ENCODE measurements around the gene SPATC1L.

Gene SPATC1L

DNA sequence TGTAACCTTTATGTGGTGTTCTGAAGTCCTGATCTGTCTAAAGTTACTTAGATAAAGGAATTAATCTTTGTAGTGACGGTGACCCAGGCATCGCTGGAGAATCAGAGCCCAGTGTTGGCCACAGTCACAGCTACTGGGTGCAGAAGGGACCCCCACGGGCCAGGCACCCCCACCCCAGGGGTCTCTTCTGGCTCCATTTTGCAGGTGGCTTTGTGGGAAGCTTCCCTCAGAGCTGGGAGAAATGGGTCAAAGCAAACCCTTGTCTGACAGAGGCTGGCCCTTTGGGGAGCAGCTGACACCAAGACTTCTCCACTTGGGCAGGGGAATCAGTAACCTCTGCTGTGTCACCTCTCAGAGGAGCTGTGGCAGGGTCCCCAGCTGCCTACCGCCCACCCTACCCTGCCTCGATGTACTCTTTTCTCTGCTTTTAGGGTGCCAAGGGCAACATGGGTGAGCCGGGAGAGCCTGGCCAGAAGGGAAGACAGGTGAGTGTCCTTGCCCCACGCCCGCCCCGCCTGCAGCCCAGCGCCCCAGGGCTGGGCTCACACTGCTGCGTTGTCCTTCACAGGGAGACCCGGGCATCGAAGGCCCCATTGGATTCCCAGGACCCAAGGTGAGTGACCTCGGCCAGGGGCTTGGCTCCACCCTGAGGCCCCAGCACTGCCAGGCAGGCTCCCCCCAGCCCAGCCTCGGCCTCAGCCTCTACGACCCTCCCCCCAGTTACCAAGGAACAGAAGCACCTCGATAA lies 68.6 kb downstream of the SPATC1L start:
- no peaks in the 10 kb centered on the region for H3K27me3 ChIP-seq (ENCODE audit: insufficient read depth, poor library complexity, severe bottlenecking)
- no peak for DNase-seq (ENCODE audit: low read depth in 1 of 2, low spot score in 1 of 2)
- TF ChIP-seq, protein P1, sequence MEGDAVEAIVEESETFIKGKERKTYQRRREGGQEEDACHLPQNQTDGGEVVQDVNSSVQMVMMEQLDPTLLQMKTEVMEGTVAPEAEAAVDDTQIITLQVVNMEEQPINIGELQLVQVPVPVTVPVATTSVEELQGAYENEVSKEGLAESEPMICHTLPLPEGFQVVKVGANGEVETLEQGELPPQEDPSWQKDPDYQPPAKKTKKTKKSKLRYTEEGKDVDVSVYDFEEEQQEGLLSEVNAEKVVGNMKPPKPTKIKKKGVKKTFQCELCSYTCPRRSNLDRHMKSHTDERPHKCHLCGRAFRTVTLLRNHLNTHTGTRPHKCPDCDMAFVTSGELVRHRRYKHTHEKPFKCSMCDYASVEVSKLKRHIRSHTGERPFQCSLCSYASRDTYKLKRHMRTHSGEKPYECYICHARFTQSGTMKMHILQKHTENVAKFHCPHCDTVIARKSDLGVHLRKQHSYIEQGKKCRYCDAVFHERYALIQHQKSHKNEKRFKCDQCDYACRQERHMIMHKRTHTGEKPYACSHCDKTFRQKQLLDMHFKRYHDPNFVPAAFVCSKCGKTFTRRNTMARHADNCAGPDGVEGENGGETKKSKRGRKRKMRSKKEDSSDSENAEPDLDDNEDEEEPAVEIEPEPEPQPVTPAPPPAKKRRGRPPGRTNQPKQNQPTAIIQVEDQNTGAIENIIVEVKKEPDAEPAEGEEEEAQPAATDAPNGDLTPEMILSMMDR (IDR thresholded peaks at IDR 0.05; ENCODE audit: insufficient read depth, low read length) = no peak
- no peak for TF ChIP-seq GABPA (IDR thresholded peaks at IDR 0.05; ENCODE audit: low read depth)
- no peak for TF ChIP-seq POLR2AphosphoS5 (IDR thresholded peaks at IDR 0.05; ENCODE audit: low read depth)
- TF ChIP-seq, protein P2, sequence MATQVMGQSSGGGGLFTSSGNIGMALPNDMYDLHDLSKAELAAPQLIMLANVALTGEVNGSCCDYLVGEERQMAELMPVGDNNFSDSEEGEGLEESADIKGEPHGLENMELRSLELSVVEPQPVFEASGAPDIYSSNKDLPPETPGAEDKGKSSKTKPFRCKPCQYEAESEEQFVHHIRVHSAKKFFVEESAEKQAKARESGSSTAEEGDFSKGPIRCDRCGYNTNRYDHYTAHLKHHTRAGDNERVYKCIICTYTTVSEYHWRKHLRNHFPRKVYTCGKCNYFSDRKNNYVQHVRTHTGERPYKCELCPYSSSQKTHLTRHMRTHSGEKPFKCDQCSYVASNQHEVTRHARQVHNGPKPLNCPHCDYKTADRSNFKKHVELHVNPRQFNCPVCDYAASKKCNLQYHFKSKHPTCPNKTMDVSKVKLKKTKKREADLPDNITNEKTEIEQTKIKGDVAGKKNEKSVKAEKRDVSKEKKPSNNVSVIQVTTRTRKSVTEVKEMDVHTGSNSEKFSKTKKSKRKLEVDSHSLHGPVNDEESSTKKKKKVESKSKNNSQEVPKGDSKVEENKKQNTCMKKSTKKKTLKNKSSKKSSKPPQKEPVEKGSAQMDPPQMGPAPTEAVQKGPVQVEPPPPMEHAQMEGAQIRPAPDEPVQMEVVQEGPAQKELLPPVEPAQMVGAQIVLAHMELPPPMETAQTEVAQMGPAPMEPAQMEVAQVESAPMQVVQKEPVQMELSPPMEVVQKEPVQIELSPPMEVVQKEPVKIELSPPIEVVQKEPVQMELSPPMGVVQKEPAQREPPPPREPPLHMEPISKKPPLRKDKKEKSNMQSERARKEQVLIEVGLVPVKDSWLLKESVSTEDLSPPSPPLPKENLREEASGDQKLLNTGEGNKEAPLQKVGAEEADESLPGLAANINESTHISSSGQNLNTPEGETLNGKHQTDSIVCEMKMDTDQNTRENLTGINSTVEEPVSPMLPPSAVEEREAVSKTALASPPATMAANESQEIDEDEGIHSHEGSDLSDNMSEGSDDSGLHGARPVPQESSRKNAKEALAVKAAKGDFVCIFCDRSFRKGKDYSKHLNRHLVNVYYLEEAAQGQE (IDR thresholded peaks at IDR 0.05; ENCODE audit: insufficient replicate concordance, low read depth) = no peak
- TF ChIP-seq SPI1 (IDR thresholded peaks at IDR 0.05; ENCODE audit: borderline replicate concordance, low read depth) = no peak
- H3K27ac ChIP-seq (replicated peaks) = no peak overlapping the region
- H3K4me3 ChIP-seq (replicated peaks; ENCODE audit: insufficient read depth, low read length) = no peak overlapping the region

DNA sequence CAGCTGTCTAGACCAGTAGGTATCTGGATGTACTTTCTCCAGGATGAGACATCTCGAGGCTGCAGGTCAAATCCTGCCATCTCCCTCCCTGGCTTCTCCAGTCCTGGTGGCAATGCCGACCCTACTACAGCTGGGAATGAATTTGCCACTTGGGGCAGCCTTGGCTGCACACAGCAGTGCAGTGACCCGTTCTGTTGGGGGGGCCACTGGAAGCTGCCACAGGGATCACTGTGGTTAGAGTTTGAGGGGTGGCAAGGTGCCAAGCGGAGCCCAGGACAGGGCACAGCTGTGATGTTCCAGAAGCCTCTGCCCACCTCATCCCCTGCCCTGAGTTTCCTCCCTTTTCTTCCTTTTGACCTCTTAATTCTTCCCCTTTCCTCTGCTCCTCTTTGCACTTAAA lies 69.3 kb downstream of the SPATC1L start:
- Histone ChIP-seq H3K27ac (replicated peaks) (no peak overlapping the region), H3K27me3 (ENCODE audit: insufficient read depth, poor library complexity, severe bottlenecking) (no peaks in the 10 kb centered on the region), H3K4me3 (replicated peaks; ENCODE audit: insufficient read depth, low read length) (no peak overlapping the region)
- TF ChIP-seq POLR2AphosphoS5 (IDR thresholded peaks at IDR 0.05; ENCODE audit: low read depth) (no peak), GABPA (IDR thresholded peaks at IDR 0.05; ENCODE audit: low read depth) (no peak), SPI1 (IDR thresholded peaks at IDR 0.05; ENCODE audit: borderline replicate concordance, low read depth) (no peak)
- TF ChIP-seq, protein P2 (IDR thresholded peaks at IDR 0.05; ENCODE audit: insufficient replicate concordance, low read depth) = no peak
- TF ChIP-seq, protein P1 (IDR thresholded peaks at IDR 0.05; ENCODE audit: insufficient read depth, low read length) = no peak
- DNase-seq (ENCODE audit: low read depth in 1 of 2, low spot score in 1 of 2) = no peak

DNA sequence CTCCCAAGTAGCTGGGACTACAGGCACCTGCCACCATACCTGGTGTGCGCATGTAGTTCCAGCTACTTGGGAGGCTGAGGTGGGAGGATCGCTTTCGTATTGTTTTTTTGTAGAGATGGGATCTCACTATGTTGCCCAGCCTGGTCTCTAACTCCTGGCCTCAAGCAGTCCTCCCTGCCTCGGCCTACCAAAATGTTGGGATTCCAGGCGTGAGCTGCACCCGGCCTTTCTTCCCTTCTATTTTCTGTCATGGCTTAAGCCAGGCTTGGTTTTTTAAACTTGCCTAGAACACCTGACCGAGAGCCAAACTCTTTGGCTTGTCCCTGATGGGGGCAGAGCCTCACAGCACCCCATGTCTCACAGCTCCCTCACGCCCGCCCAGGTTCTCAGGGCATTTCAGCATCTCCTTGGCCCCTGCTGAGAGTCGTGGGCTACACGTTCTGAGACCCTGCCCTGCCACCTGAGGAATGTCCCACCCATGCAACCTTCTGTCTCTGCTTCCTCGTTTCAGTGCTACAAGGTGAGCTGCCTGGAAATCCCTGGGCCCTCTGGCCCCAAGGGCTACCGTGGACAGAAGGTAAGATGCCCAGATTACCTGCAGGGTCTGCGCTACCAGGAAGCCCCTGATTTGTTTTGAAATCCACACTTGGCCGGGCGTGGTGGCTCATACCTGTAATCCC lies 70.6 kb downstream of the SPATC1L start:
- H3K27me3 ChIP-seq (ENCODE audit: insufficient read depth, poor library complexity, severe bottlenecking) = no peaks in the 10 kb centered on the region
- H3K4me3 ChIP-seq (replicated peaks; ENCODE audit: insufficient read depth, low read length) = no peak overlapping the region
- no peak overlapping the region for H3K27ac ChIP-seq (replicated peaks)
- DNase-seq (ENCODE audit: low read depth in 1 of 2, low spot score in 1 of 2) = no peak
- TF ChIP-seq, protein P1 (IDR thresholded peaks at IDR 0.05; ENCODE audit: insufficient read depth, low read length) = no peak
- TF ChIP-seq GABPA (IDR thresholded peaks at IDR 0.05; ENCODE audit: low read depth) (no peak), SPI1 (IDR thresholded peaks at IDR 0.05; ENCODE audit: borderline replicate concordance, low read depth) (no peak), POLR2AphosphoS5 (IDR thresholded peaks at IDR 0.05; ENCODE audit: low read depth) (no peak)
- TF ChIP-seq, protein P2 (IDR thresholded peaks at IDR 0.05; ENCODE audit: insufficient replicate concordance, low read depth) = no peak
